Fibroblast of skin of back (primary cell): ENCODE measurements around the gene FAM200B. TPM values are rescaled to one million over a fixed set of nuclear protein-coding genes. Genes with fewer than 3 reads are reported as not detected.
A peak's percentile ranks its signal among the peaks of the same experiment; 100 is the strongest.

ENCODE experiments used
- DNase-seq: peaks from one replicate; pipeline ENCODE4 v3.0.0-alpha.2; 2013
- polyA plus RNA-seq, 2 experiments: library from polyadenylated mRNA; unstranded; fragments of 120-200 nt; gene quantifications; one replicate each; pipeline ENCODE4 v1.2.1, GENCODE V29; 2013; ENCODE audit not compliant: insufficient read length in 2 of 2

Gene FAM200B
- 43.7 TPM for polyA plus RNA-seq (2013, experiment 1 of 2; ENCODE audit: insufficient read length)
- polyA plus RNA-seq (2013, experiment 2 of 2; ENCODE audit: insufficient read length), result 58.6 TPM

GRCh38 chr4:15681372-15682241 is at the start of gene FAM200B:
FAM200B (plus strand) TSS chr4:15681827; CDS start chr4:15686978, 5,151 bp downstream.
- DNase-seq, result peak; percentile 99

DNA sequence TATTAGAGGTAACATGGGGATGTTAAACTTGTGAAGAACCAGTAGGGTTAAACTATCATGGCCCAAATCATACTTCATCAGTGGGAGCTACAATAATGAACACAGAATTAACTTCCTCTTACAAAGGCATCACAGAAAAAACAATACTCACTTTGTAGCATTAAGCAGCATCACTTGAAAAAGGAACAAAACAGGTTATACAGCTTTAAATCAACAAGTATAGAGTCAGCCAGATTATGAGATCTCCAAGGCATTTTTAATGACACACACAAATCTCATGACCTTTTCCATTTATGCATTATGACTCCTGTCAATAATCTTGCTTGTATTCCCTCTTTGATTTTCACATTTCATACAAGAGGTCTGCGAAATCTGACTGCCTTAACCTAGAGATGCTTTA is 44.8 kb upstream of the FAM200B start:
- no peak for DNase-seq

- no peak for DNase-seq
Measured at GRCh38 chr4:15638418-15638817, 43.2 kb upstream of the FAM200B start.

GRCh38 chr4:15648600-15648999 is 33.0 kb upstream of the FAM200B start:
- no peak for DNase-seq

DNA sequence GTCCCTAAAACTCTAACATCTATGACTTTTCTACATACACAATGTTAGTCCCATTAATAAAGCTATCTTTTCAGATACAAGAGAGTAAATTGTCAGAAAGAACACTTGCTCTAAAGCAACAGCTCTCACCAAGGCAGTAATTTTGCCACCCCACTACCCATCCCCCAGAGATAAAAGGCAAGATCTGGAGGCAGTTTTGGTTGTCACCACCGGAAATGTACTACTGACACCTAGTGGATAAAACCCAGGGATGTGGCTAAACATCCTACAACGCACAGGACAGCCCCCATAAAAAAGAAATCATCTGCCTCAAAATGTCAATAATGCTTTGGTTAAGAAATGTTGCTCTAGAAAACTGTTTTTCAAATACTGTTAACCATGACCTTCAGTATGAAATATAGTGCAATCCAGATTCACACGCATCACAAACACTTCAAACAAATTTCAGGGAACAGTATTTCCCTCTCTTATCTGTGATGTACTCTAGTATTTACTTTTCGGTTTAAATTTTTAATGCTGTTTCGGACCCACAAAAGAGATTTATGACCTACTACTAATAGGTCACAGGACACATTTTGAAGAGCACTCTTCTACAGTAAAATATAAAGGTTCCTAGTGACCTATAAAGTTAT is 31.6 kb upstream of the FAM200B start:
- peak; percentile 70 for DNase-seq

GRCh38 chr4:15651676-15652075 is 30.0 kb upstream of the FAM200B start:
- no peak for DNase-seq

DNA sequence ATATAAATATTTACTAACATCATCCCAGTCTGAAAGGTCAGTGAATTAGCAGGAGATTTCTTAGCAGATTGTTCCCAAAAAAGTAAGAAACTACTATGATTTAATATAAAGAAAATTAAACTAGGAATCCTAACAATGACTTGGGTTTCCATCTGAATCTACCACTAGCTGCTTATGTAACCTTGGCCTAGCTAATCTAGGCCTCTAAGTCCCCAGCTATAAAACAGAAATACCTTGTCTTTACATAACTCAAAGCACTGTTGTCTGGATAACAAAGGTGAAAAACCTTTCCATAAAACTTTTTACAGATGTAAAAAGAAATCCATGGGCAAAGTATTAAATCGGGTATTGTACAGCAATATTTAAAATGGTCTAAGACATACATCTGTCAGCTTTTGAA is 29.4 kb upstream of the FAM200B start:
- DNase-seq, result no peak

DNA sequence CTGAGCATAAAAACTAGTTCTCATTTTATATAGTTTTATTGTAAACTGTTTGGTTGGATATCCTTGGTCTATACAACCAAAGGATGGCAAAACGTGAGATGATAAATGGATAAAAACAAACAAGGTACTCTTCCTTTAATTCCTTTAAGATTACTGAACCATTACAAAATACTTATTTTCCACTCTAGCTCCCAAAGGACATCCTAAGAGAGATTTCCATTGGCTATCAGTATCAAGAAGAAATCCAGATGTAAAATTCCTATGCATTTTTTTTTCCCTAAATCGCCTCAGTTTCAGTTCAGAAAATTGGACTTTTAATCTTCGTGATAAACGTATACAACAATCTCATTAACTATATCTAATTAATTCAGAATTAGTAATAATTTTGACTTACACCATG is 28.8 kb upstream of the FAM200B start:
- DNase-seq, result no peak

GRCh38 chr4:15653420-15653819 is 28.2 kb upstream of the FAM200B start:
- DNase-seq, result no peak

DNA sequence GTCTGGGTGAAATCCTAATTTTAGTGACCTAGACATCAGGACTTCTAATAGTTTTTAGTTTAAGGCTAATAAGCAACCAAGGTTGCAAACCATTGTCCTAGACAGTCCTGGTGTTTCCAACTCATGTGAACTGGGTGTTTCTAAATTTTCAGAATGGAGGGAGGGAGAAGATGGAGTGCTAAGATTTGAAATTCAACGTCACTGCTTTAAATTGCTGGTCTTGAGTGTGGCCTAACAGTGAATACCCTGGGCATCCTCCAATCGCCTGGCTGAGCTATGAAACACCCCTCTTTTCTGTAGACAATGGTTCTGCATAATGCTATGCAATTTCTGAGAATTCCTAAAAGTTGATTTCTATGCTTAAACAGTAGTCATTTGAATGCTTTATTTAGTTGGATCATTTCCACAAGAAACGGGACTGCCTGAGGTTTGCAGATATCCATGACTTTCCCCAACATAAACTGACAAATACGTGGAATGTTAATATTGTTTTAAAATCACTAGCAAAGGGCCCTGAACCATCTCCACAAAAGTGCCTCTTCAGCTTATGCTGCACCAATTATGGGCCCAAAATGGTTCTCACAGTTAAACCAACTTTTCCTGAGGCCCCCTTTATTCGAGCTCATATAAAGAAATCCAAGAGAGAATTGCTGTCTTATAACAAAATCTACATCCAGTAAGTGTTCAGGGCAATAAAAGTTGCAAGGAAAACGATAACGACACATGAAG is 27.6 kb upstream of the FAM200B start:
- DNase-seq, result peak; percentile 60

- peak; percentile 40 for DNase-seq
Measured at GRCh38 chr4:15654593-15655222, 26.9 kb upstream of the FAM200B start.

GRCh38 chr4:15655223-15656037 is 26.2 kb upstream of the FAM200B start, which contains the start of gene FBXL5:
FBXL5 (minus strand) TSS chr4:15655357; CDS start chr4:15655287, 70 bp downstream.
- peak; percentile 88 for DNase-seq

DNA sequence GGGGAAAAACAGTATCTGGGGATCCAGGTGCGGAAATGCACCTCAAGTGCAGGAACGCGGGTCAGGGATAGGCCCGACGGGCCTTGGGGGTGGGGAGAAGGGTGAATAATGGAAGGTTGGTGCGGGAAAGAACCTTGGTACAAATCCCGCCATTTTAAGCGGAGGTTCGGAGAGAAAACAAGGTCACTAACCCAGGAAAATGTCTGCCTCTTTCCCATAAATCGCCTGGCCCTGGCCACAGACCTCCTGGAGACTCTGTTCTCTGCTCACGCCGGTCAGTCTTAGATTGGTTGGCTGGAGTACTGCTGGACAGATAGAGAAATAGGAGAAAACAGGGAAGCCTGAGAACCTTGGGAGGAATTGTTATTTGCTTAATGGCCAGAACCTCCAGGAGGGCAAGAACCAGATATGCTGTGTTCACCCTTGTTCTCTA is 25.6 kb upstream of the FAM200B start:
- no peak for DNase-seq

DNA sequence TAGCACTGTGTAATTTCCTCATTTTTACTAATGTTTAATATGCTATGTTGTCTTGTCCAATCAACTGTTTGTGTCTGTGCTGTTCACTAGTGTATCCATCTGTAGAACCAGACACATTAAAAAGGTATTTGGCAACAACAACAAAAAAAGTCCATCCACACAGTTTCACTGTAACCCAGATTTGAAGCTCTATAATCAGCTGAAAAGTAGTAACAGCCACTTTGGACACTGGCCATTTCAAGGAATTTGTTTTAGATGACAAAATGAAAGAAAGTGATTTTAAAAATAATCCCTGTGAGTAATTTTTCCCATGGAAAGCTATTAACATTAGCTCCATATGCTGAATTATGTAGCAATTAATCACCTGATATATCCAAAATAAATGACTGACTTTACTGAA is 24.3 kb upstream of the FAM200B start:
- no peak for DNase-seq

GRCh38 chr4:15658136-15658770 is 23.4 kb upstream of the FAM200B start:
- no peak for DNase-seq

GRCh38 chr4:15658781-15659180 is 22.8 kb upstream of the FAM200B start:
- DNase-seq, result no peak

GRCh38 chr4:15659768-15660570 is 21.7 kb upstream of the FAM200B start:
- peak; percentile 48 for DNase-seq

GRCh38 chr4:15665753-15666365 is 15.8 kb upstream of the FAM200B start:
- DNase-seq, result peak; percentile 24

GRCh38 chr4:15667006-15667405 is 14.6 kb upstream of the FAM200B start:
- DNase-seq, result no peak
